ACC112 (cell line): ENCODE measurements around the gene LRRFIP2.
"Not testable (repeated sequence)": the region's sequence is repeated elsewhere in the genome, so short reads cannot be mapped to it uniquely, and the experiment has no call there.

Experiments
- H2AFZ ChIP-seq: fragments of 200-600 bp; sonication (generic); one replicate; pipeline ENCODE4 v1.6.0; 2017; ENCODE audit warnings: antibody characterized with exemption, low read length; ENCODE audit not compliant: unreplicated experiment
- H3K27ac ChIP-seq: fragments of 200-600 bp; sonication (generic); 2 replicates; pipeline ENCODE4 v1.5.1; 2014; ENCODE audit warnings: low read depth, mild to moderate bottlenecking, antibody characterized with exemption, low read length, moderate library complexity
- H3K27me3 ChIP-seq: fragments of 200-600 bp; sonication (generic); 2 replicates; pipeline ENCODE4 v1.6.1; 2014; ENCODE audit warnings: mild to moderate bottlenecking, antibody characterized with exemption, low read length, moderate library complexity, mixed read lengths; ENCODE audit not compliant: insufficient read depth
- H3K36me3 ChIP-seq: fragments of 200-600 bp; sonication (generic); 2 replicates; pipeline ENCODE4 v1.6.1; 2016; ENCODE audit warnings: mild to moderate bottlenecking, antibody characterized with exemption, low read length, moderate library complexity, mixed read lengths; ENCODE audit not compliant: insufficient read depth
- H3K4me1 ChIP-seq: fragments of 200-600 bp; sonication (generic); one replicate; pipeline ENCODE4 v1.6.1; 2016; ENCODE audit warnings: low read length, mixed read lengths; ENCODE audit not compliant: insufficient read depth, unreplicated experiment, control insufficient read depth
- H3K4me3 ChIP-seq: fragments of 200-600 bp; sonication (generic); 2 replicates; pipeline ENCODE4 v1.5.1; 2014; ENCODE audit warnings: mild to moderate bottlenecking, low read depth, low read length
- H3K79me2 ChIP-seq: fragments of 200-600 bp; sonication (generic); one replicate; pipeline ENCODE4 v1.6.0; 2016; ENCODE audit warnings: low read length; ENCODE audit not compliant: control insufficient read depth, unreplicated experiment, insufficient read depth

LRRFIP2 gene

GRCh38 chr3:37146927-37147326, 27.5 kb downstream of the LRRFIP2 start:
- not testable (repeated sequence) for H3K4me3 ChIP-seq, H2AFZ ChIP-seq, H3K79me2 ChIP-seq, H3K27me3 ChIP-seq, H3K27ac ChIP-seq, H3K4me1 ChIP-seq
- peaks cover 22% of the 10 kb centered on the region for H3K36me3 ChIP-seq

- no peaks in the 10 kb centered on the region for H3K4me1 ChIP-seq
- peaks cover 22% of the 10 kb centered on the region for H3K36me3 ChIP-seq
- H3K79me2 ChIP-seq = peaks cover 3% of the 10 kb centered on the region
- H3K4me3 ChIP-seq = no peak overlapping the region
- no peaks in the 10 kb centered on the region for H3K27me3 ChIP-seq
- peak overlapping the region; percentile 26; the same call in 1 of the 2 replicates for H3K27ac ChIP-seq
- H2AFZ ChIP-seq = no peak overlapping the region
Measured at GRCh38 chr3:37145611-37146010, 28.8 kb downstream of the LRRFIP2 start.

- Histone ChIP-seq H3K27ac (peak overlapping the region; percentile 26; the same call in 1 of the 2 replicates), H3K4me3 (no peak overlapping the region), H3K27me3 (no peaks in the 10 kb centered on the region), H2AFZ (no peak overlapping the region), H3K36me3 (peaks cover 22% of the 10 kb centered on the region), H3K4me1 (no peaks in the 10 kb centered on the region), H3K79me2 (peaks cover 3% of the 10 kb centered on the region)
Measured at GRCh38 chr3:37144806-37145205, 29.6 kb downstream of the LRRFIP2 start.

GRCh38 chr3:37143821-37144220, 30.6 kb downstream of the LRRFIP2 start:
- no peak overlapping the region for H2AFZ ChIP-seq
- H3K4me1 ChIP-seq = no peaks in the 10 kb centered on the region
- no peaks in the 10 kb centered on the region for H3K27me3 ChIP-seq
- H3K79me2 ChIP-seq = peaks cover 3% of the 10 kb centered on the region
- H3K4me3 ChIP-seq = no peak overlapping the region
- peaks cover 21% of the 10 kb centered on the region for H3K36me3 ChIP-seq
- H3K27ac ChIP-seq = no peak overlapping the region

- Histone ChIP-seq H3K4me1 (peaks cover 11% of the 10 kb centered on the region), H3K4me3 (no peak overlapping the region), H3K27me3 (no peaks in the 10 kb centered on the region), H3K36me3 (peaks cover 14% of the 10 kb centered on the region; the same call in 1 of the 2 replicates), H3K79me2 (peaks cover 6% of the 10 kb centered on the region), H3K27ac (no peak overlapping the region), H2AFZ (no peak overlapping the region)
Measured at GRCh38 chr3:37141676-37142075, 32.7 kb downstream of the LRRFIP2 start.

- H3K4me3 ChIP-seq = no peak overlapping the region
- H3K27me3 ChIP-seq = no peaks in the 10 kb centered on the region
- H3K79me2 ChIP-seq = peaks cover 6% of the 10 kb centered on the region
- peaks cover 14% of the 10 kb centered on the region; the same call in 1 of the 2 replicates for H3K36me3 ChIP-seq
- no peak overlapping the region for H3K27ac ChIP-seq
- no peak overlapping the region for H2AFZ ChIP-seq
- H3K4me1 ChIP-seq = peaks cover 11% of the 10 kb centered on the region
Measured at GRCh38 chr3:37140899-37141541, 33.4 kb downstream of the LRRFIP2 start.

GRCh38 chr3:37139567-37140052, 34.8 kb downstream of the LRRFIP2 start:
- Histone ChIP-seq H3K27ac (no peak overlapping the region), H3K36me3 (peaks cover 12% of the 10 kb centered on the region; the same call in 1 of the 2 replicates), H2AFZ (no peak overlapping the region), H3K4me1 (peaks cover 11% of the 10 kb centered on the region), H3K4me3 (no peak overlapping the region), H3K79me2 (peaks cover 6% of the 10 kb centered on the region), H3K27me3 (no peaks in the 10 kb centered on the region)

- Histone ChIP-seq H3K36me3 (0 out of 2 replicates have a peak, but pooled peaks cover 5% of the 10 kb centered on the region), H3K79me2 (peaks cover 6% of the 10 kb centered on the region), H3K4me1 (peaks cover 11% of the 10 kb centered on the region), H3K27me3 (no peaks in the 10 kb centered on the region), H2AFZ (no peak overlapping the region), H3K27ac (no peak overlapping the region), H3K4me3 (no peak overlapping the region)
Measured at GRCh38 chr3:37138816-37139215, 35.6 kb downstream of the LRRFIP2 start.

- no peak overlapping the region for H2AFZ ChIP-seq
- H3K4me3 ChIP-seq = no peak overlapping the region
- no peaks in the 10 kb centered on the region for H3K36me3 ChIP-seq
- no peak overlapping the region for H3K27ac ChIP-seq
- peaks cover 15% of the 10 kb centered on the region for H3K4me1 ChIP-seq
- H3K27me3 ChIP-seq = no peaks in the 10 kb centered on the region
- H3K79me2 ChIP-seq = peaks cover 8% of the 10 kb centered on the region
Measured at GRCh38 chr3:37137516-37137915, 36.9 kb downstream of the LRRFIP2 start.

- Histone ChIP-seq H3K79me2 (peaks cover 8% of the 10 kb centered on the region), H3K4me1 (peaks cover 28% of the 10 kb centered on the region), H3K36me3 (no peaks in the 10 kb centered on the region), H2AFZ (no peak overlapping the region), H3K4me3 (no peak overlapping the region), H3K27me3 (no peaks in the 10 kb centered on the region), H3K27ac (no peak overlapping the region)
Measured at GRCh38 chr3:37136067-37136466, 38.3 kb downstream of the LRRFIP2 start.

GRCh38 chr3:37135561-37135960, 38.8 kb downstream of the LRRFIP2 start:
- Histone ChIP-seq H3K79me2 (peaks cover 8% of the 10 kb centered on the region), H3K4me1 (peaks cover 33% of the 10 kb centered on the region), H2AFZ (no peak overlapping the region), H3K4me3 (no peak overlapping the region), H3K27me3 (no peaks in the 10 kb centered on the region), H3K27ac (no peak overlapping the region), H3K36me3 (no peaks in the 10 kb centered on the region)
